ENCODE data around the gene VEPH1.

The VEPH1 gene

GRCh38 chr3:157423337-157423736 lies 79.9 kb downstream of the VEPH1 start:
- no peak for DNase-seq

- peak in 1 of 2 experiments; percentile 72 for DNase-seq
These were observed 82.5 kb downstream of the VEPH1 start for GRCh38 chr3:157420606-157421130.

- DNase-seq, result no peak
These were observed 85.1 kb downstream of the VEPH1 start for GRCh38 chr3:157418104-157418503.

DNA sequence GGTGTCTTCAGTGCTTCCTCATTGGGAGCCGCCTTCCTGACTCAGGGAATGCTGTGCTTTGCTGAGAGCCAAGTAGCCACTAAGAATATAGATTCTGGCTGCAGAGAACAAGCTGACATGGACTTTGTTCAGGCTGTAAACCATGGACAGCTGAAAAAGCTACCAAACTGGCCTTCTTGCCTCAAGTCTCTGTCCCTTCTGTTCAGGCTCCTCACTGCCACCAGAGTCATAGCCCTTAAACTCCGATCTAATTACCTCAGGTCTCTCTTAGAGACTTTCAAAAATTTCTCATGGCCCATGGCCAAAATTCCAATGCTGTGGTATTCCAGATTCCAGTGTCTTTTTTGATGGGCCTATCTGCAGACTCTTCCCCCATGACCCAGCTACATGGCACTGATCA lies 86.0 kb downstream of the VEPH1 start:
- DNase-seq, result no peak

GRCh38 chr3:157416347-157417087 lies 86.7 kb downstream of the VEPH1 start:
- DNase-seq, result peak in 1 of 2 experiments; percentile 20

GRCh38 chr3:157414861-157415260 lies 88.4 kb downstream of the VEPH1 start:
- DNase-seq, result peak; percentile 98 to 99

DNA sequence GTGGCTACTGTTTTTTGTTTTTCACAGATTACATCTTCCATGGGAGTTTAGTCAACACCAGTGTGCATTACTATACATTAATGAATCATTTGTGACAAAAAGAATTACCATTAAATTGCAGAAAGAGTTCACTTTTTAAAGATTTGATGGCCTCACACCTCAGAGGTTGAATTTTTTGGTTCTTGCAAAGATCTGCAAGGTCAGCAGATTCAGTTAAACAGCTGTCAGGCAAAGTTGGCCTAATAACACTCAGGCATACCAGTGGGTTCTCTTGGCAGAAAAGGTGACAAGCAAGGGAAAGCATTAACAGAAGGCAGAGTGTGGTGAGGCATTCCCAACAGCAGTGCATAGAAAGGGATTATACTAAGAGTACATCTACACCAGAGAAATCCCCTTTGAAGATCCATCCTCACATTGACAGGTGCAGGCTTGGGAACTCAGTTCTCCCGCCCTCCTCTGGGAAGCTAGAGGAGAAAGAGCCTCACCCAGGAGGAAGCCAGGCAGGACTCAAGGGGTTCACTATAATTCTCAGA lies 90.8 kb downstream of the VEPH1 start:
- peak; percentile 91 to 98 for DNase-seq

DNA sequence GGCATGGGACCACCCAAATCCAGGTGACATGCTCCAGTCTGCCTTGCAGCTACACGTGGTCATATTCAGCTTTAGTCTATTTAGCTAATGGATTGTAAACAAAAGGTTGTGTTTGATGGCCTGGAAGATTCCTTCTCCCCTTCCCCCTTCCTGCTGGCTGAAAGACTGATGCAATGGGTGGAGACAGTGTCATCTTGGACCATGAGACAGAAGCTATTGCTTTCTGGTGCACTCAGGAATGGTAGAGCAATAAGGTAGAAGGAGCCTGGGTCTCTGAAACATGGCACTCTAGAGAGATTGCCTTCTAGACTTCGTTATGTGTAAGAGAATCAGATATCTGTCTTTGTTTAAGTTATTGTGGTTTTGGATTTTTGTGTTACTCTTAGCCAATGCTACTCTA lies 92.3 kb downstream of the VEPH1 start:
- DNase-seq, result no peak

DNA sequence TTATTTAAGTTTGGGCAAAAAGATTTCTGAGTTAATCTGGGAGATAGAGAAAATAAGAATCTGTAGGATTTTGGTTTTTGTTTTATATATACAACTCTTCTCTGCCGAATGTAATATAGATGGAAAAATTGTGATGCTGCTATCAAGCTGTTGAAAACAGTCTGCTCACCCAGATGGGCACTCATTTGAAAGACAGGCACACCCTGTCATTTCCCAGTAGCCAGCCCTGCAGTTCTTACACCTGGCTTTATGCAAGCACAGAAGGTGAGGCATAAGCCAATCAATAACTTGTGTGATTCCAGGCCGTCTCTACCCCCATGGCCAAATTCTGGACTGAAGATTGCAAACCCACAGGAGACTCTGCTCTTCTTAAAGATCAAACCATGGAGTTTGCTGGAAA lies 93.7 kb downstream of the VEPH1 start:
- DNase-seq, result peak; percentile 70 to 83

DNA sequence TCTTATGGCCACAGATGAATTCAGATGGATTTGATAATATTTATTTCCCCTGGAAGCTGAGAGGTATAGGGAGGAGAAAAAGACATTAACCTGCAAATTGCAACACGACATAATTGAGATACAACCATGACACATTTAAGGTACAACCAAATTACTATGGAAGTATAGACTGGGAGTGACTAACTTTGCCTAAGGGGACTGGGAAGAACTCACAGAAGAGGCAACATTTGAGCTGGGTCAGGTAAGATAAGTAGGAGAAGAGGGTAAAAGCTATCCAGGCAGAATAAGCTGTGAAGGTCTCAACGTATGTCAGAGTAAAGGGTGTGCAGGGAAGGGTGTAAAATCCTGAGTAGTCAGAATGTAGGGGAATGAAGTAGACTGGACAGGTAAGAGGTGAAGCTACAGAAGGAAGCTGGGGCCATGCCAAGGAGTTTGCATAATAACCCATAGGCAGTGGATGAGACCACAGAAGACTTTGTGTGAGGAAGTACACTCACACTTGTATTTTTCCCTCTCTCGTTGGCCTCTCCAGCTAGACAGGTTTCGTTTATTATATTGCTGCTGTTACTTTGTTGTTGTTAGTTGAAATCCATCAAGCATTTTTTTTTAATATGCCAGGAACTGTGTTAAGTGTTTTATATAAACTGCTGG lies 94.6 kb downstream of the VEPH1 start:
- no peak for DNase-seq

DNA sequence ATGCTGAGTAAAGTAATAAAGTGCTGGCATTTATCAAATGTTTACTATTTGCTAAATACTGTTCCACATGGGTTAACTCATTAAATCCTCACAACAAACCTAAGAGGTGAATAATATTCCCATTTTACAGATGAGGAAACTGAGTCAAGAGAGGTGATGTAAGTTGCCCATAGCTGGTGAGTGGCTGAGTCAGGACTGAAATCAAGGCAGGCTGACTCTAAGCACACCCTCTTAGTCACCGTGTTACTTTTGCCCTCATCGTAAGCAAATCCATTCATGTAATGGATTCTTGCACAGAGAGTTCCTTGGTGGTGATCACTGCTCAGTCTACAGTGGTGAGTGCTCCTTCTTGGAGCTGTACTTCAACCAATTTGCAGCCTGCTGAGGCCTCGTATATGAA lies 95.4 kb downstream of the VEPH1 start:
- no peak for DNase-seq

DNA sequence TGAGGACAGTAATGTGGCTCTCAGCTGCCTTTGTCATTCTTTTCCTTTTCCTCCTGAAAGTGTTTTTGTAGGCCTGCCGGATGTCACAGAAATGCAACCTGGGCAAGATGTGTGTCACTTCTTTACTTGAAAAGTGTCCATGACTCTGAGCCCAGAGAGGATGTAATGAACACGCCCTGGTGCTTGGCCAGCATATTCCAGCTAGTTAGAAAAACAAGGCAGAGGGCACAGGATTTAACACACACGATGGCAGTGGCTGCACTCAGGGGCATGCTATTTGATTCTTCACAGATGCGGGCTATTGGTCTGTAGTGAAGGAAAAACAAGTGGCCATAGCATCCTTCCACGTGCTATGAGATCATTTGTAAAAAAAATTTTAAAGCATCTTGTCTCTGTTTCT lies 96.8 kb downstream of the VEPH1 start:
- DNase-seq, result no peak

GRCh38 chr3:157405457-157405856 lies 97.8 kb downstream of the VEPH1 start:
- DNase-seq, result no peak

GRCh38 chr3:157404381-157404780 lies 98.8 kb downstream of the VEPH1 start:
- no peak for DNase-seq

DNA sequence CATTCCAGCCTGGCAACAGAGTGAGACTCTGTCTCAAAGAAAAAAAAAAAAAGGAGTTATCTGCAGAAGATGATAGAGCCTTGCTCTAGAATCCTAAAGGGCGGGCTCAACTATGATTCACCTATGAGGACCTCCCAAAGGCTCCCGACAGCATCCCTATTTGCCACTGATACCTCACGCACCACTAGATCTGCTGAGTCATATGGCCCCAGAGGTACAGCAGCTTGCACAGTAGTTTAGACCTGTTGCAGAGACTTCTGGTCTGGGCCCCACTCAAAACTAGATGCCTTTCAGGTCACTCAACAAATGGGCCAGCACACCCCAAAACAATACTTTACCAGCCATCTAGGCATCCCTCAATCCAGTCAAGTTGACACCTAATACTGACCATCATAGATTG lies 104.6 kb downstream of the VEPH1 start:
- DNase-seq, result no peak

GRCh38 chr3:157394411-157394810 lies 108.8 kb downstream of the VEPH1 start:
- no peak for DNase-seq

DNA sequence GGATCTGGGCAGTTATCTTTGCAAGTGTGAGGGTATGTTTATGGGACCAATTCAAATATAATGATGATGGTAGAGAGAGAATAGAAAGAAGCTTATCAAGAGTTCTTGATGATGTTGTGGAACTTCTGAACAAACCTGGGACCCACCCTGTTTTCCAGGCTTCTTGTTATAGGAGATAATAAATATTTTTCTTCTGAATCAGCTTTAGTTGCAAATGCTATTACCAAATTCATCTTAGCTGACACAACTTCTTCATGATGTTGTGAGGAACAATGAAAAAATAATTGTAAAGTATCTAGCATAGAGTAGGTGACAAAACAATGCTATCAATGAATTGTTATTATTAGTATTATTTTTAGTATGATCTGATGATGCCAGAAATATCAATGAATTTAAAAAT lies 110.1 kb downstream of the VEPH1 start:
- no peak for DNase-seq

- no peak for DNase-seq
These were observed 111.1 kb downstream of the VEPH1 start for GRCh38 chr3:157392104-157392503.

GRCh38 chr3:157390713-157391515 lies 112.3 kb downstream of the VEPH1 start:
- DNase-seq, result no peak

DNA sequence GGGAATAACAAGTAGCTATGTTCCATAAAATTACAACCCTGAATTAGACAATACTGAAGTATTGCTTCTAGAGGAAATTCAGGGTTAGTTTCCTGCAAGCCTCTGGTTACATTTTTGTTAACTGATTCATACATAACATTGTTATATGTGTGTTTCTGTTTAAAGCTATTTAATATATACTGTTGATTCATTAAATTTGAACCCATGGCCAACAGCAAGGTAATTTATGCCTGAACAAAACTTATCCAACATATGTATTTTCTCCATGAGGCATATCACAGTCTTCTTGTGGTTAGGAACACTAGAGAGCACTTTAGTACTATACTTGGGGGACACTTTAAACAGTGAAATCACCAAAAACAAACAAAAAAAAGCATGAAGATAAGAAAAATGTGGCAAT lies 114.2 kb downstream of the VEPH1 start:
- no peak for DNase-seq

GRCh38 chr3:157387708-157388435 lies 115.3 kb downstream of the VEPH1 start:
- DNase-seq, result no peak

GRCh38 chr3:157384491-157384890 lies 118.7 kb downstream of the VEPH1 start:
- no peak for DNase-seq

DNA sequence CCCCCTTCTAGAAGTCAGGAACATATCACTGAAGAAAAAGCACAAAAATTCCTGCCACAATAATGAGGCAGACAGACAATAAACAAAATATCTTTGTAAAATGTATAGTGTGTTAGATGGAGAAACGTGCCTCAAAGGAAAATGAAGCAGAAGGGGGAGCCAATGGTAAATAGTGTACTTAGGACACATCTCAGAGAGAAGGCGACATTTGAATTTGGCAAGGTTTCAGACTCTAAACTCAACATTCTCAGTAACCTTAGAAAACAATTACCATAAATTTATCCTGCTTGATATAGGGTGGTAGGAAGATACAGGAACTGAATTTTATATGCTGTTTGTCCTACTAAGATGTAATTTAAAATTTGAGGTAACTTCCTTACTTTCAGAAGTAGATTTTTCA lies 119.2 kb downstream of the VEPH1 start:
- no peak for DNase-seq

Measured in NCI-H524 (cell line).